ENCODE data around the gene RNF217. TPM values are rescaled to one million over a fixed set of nuclear protein-coding genes. Genes with fewer than 3 reads are reported as not detected.
"Not testable (repeated sequence)": the region's sequence is repeated elsewhere in the genome, so short reads cannot be mapped to it uniquely, and the experiment has no call there.

The RNF217 gene
- total and polyA plus RNA-seq, 2 of the 13 experiments (the other 11 are each of a cell fraction or from before 2014, with no cell fraction given): 2.2 to 2.4 TPM

DNA sequence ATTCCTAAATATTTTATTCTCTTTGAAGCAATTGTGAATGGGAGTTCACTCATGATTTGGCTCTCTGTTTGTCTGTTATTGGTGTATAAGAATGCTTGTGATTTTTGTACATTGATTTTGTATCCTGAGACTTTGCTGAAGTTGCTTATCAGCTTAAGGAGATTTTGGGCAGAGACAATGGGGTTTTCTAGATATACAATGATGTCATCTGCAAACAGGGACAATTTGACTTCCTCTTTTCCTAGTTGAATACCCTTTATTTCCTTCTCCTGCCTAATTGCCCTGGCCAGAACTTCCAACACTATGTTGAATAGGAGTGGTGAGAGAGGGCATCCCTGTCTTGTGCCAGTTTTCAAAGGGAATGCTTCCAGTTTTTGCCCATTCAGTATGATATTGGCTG, 72.7 kb downstream of the RNF217 start:
- DNase-seq (ENCODE audit: low spot score); H3K79me2 ChIP-seq (ENCODE audit: insufficient read depth, low read length); H2AFZ ChIP-seq (ENCODE audit: low read length); H3K27ac ChIP-seq (ENCODE audit: extremely low read length, insufficient read depth, low read length); BruUV-seq (replicated peaks); H3K4me1 ChIP-seq (ENCODE audit: insufficient read depth, low read length); intact Hi-C loops (cut with micrococcal nuclease; ENCODE audit: unreplicated experiment); H3K9ac ChIP-seq (ENCODE audit: insufficient read depth, low read depth, low read length); POLR2A ChIA-PET; H4K20me1 ChIP-seq (ENCODE audit: insufficient read depth, low read length); H3K4me3 ChIP-seq (replicated peaks in 1 of 3; ENCODE audit: insufficient read depth in 1 of 3, low read depth in 2 of 3, low read length in 3 of 3); H3K27me3 ChIP-seq (ENCODE audit: control insufficient read depth in 1 of 2, insufficient read depth in 2 of 2, low read length in 2 of 2); H3K36me3 ChIP-seq (replicated peaks in 1 of 2; ENCODE audit: control insufficient read depth in 1 of 2, insufficient read depth in 2 of 2, low read length in 2 of 2); in situ Hi-C loops (cut with HindIII; ENCODE audit: extremely low pct_ligation_motif_present, low pct_unique_long_range_greater_than_20kb); CTCF ChIA-PET (ENCODE audit: low intra/inter-chr PET ratio, low total read pairs); FAIRE-seq; ATAC-seq; H3K9me3 ChIP-seq (ENCODE audit: low read length); H3K4me2 ChIP-seq (ENCODE audit: low read depth, low read length); TF ChIP-seq ATF7 (CRISPR knock-in tag; IDR thresholded peaks at IDR 0.05): not testable (repeated sequence)
- peak; percentile 58; the same call in 1 of the 2 replicates for TF ChIP-seq ATF7 (IDR thresholded peaks at IDR 0.05)

DNA sequence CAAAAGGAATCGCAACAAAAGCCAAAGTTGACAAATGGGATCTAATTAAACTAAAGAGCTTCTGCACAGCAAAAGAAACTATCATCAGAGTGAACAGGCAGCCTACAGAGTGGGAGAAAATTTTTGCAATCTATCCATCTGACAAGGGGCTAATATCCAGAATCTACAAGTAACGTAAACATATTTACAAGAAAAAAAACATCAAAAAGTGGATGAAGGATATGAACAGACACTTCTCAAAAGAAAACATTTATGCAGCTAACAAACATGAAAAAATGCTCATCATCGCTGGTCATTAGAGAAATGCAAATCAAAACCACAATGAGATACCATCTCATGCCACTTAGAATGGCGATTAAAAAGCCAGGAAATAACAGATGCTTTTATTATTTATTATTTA, 74.2 kb downstream of the RNF217 start:
- POLR2A ChIA-PET; CTCF ChIA-PET (ENCODE audit: low intra/inter-chr PET ratio, low total read pairs); DNase-seq (ENCODE audit: low spot score); H4K20me1 ChIP-seq (ENCODE audit: insufficient read depth, low read length); H3K36me3 ChIP-seq (replicated peaks in 1 of 2; ENCODE audit: control insufficient read depth in 1 of 2, insufficient read depth in 2 of 2, low read length in 2 of 2); ATAC-seq; H3K4me1 ChIP-seq (ENCODE audit: insufficient read depth, low read length); FAIRE-seq; H3K27me3 ChIP-seq (ENCODE audit: control insufficient read depth in 1 of 2, insufficient read depth in 2 of 2, low read length in 2 of 2); H3K4me3 ChIP-seq (replicated peaks in 1 of 3; ENCODE audit: insufficient read depth in 1 of 3, low read depth in 2 of 3, low read length in 3 of 3); H3K9me3 ChIP-seq (ENCODE audit: low read length); H3K9ac ChIP-seq (ENCODE audit: insufficient read depth, low read depth, low read length); BruUV-seq (replicated peaks); H3K79me2 ChIP-seq (ENCODE audit: insufficient read depth, low read length); H2AFZ ChIP-seq (ENCODE audit: low read length); H3K27ac ChIP-seq (ENCODE audit: extremely low read length, insufficient read depth, low read length); H3K4me2 ChIP-seq (ENCODE audit: low read depth, low read length); intact Hi-C loops (cut with micrococcal nuclease; ENCODE audit: unreplicated experiment); in situ Hi-C loops (cut with HindIII; ENCODE audit: extremely low pct_ligation_motif_present, low pct_unique_long_range_greater_than_20kb): not testable (repeated sequence)
- 42% methylated on average over 4 of the region's 4 CpGs for WGBS (ENCODE audit: low lambda C conversion rate)

DNA sequence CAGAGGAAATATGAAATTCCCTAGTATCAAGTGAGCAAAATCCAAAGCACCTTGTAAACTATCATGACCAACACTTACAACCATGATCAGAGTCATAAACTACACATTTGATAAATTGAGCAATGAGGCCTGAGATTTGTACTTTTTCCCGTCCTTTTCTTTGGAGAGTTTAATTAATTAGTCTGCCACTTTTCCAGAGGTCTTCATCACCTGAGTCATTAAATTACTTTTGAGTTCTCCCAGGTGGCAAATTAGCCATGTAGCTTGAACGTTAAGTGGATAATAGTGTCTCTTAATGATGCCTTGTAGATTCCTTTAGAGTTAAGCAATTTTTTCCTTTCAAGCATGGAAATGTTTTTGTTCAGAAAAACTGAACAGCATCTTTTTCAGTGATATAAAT, 75.6 kb downstream of the RNF217 start:
- DNase-seq (ENCODE audit: low spot score): no peak
- ChIA-PET CTCF (ENCODE audit: low intra/inter-chr PET ratio, low total read pairs) (no interaction called here), POLR2A (no interaction called here)
- in situ Hi-C loops (cut with HindIII; ENCODE audit: extremely low pct_ligation_motif_present, low pct_unique_long_range_greater_than_20kb): no loop called here
- no peak for FAIRE-seq
- no peak overlapping the region for H3K27ac ChIP-seq (ENCODE audit: extremely low read length, insufficient read depth, low read length)
- H3K27me3 ChIP-seq (ENCODE audit: control insufficient read depth in 1 of 2, insufficient read depth in 2 of 2, low read length in 2 of 2): no peaks in the 10 kb centered on the region
- no peak overlapping the region for H2AFZ ChIP-seq (ENCODE audit: low read length)
- H3K79me2 ChIP-seq (ENCODE audit: insufficient read depth, low read length): no peaks in the 10 kb centered on the region
- no TSS peak for BruUV-seq (replicated peaks)
- no peak overlapping the region for H3K4me2 ChIP-seq (ENCODE audit: low read depth, low read length)
- no peaks in the 10 kb centered on the region for H4K20me1 ChIP-seq (ENCODE audit: insufficient read depth, low read length)
- ATAC-seq: no peak
- no peak overlapping the region for H3K4me3 ChIP-seq (replicated peaks in 1 of 3; ENCODE audit: insufficient read depth in 1 of 3, low read depth in 2 of 3, low read length in 3 of 3)
- H3K9me3 ChIP-seq (ENCODE audit: low read length): no peaks in the 10 kb centered on the region
- no peaks in the 10 kb centered on the region for H3K4me1 ChIP-seq (ENCODE audit: insufficient read depth, low read length)
- H3K9ac ChIP-seq (ENCODE audit: insufficient read depth, low read depth, low read length): no peak overlapping the region
- H3K36me3 ChIP-seq (replicated peaks in 1 of 2; ENCODE audit: control insufficient read depth in 1 of 2, insufficient read depth in 2 of 2, low read length in 2 of 2): no peaks in the 10 kb centered on the region
- intact Hi-C loops (cut with micrococcal nuclease; ENCODE audit: unreplicated experiment): no loop called here
- 37% methylated on average over 2 of the region's 2 CpGs for WGBS (ENCODE audit: low lambda C conversion rate)
- TF ChIP-seq ZNF138 (CRISPR knock-in tag; IDR thresholded peaks at IDR 0.05; ENCODE audit: low read depth) (no peak), ZNF496 (CRISPR knock-in tag; IDR thresholded peaks at IDR 0.05; ENCODE audit: insufficient replicate concordance) (no peak), TBP (CRISPR knock-in tag; IDR thresholded peaks at IDR 0.05) (no peak), MAFG (CRISPR knock-in tag; IDR thresholded peaks at IDR 0.05) (no peak), GLI4 (CRISPR knock-in tag; IDR thresholded peaks at IDR 0.05; ENCODE audit: borderline replicate concordance) (no peak), ZNF430 (CRISPR knock-in tag; IDR thresholded peaks at IDR 0.05) (no peak), ATM (IDR thresholded peaks at IDR 0.05; ENCODE audit: borderline replicate concordance) (no peak), KDM3A (CRISPR knock-in tag; IDR thresholded peaks at IDR 0.05; ENCODE audit: low read depth) (no peak), SIN3B (IDR thresholded peaks at IDR 0.05; ENCODE audit: low read length) (no peak), HDAC1 (CRISPR knock-in tag; IDR thresholded peaks at IDR 0.05) (no peak), ZSCAN29 (CRISPR knock-in tag; conservative IDR thresholded peaks at IDR 0.05) (no peak), ZNF451 (CRISPR knock-in tag; IDR thresholded peaks at IDR 0.05) (no peak)
- TF ChIP-seq, protein P1, sequence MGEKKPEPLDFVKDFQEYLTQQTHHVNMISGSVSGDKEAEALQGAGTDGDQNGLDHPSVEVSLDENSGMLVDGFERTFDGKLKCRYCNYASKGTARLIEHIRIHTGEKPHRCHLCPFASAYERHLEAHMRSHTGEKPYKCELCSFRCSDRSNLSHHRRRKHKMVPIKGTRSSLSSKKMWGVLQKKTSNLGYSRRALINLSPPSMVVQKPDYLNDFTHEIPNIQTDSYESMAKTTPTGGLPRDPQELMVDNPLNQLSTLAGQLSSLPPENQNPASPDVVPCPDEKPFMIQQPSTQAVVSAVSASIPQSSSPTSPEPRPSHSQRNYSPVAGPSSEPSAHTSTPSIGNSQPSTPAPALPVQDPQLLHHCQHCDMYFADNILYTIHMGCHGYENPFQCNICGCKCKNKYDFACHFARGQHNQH (CRISPR knock-in tag; IDR thresholded peaks at IDR 0.05): no peak

Measured in HepG2 (cell line).